LNCAP (cell line): ENCODE measurements around the gene ACAP2.

Experiments used
- TF ChIP-seq, protein P1 (sequence below): fragments of 450-650 bp; IDR thresholded peaks from 2 replicates; pipeline ENCODE4 v1.5.1; 2017; ENCODE audit warnings: mild to moderate bottlenecking

ACAP2 gene

DNA sequence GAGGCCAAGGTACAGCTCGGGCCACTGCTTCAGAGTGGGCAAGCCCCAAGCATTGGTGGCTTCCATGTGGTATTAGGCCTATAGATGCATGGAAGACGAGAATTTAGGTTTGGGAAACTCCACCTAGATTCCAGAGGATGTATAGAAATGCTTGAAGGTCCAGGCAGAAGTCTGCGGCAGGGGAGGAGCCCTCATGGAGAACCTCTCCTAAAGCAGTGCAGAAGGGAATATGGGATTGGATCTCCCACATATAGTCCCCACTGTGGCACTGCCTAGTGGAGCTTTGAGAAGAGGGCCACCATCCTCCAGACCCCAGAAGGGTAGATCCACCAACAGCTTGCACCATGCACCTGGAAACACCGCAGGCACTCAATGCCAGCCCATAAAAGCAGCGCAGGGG is 123.8 kb downstream of the ACAP2 start:
- TF ChIP-seq, protein P1, sequence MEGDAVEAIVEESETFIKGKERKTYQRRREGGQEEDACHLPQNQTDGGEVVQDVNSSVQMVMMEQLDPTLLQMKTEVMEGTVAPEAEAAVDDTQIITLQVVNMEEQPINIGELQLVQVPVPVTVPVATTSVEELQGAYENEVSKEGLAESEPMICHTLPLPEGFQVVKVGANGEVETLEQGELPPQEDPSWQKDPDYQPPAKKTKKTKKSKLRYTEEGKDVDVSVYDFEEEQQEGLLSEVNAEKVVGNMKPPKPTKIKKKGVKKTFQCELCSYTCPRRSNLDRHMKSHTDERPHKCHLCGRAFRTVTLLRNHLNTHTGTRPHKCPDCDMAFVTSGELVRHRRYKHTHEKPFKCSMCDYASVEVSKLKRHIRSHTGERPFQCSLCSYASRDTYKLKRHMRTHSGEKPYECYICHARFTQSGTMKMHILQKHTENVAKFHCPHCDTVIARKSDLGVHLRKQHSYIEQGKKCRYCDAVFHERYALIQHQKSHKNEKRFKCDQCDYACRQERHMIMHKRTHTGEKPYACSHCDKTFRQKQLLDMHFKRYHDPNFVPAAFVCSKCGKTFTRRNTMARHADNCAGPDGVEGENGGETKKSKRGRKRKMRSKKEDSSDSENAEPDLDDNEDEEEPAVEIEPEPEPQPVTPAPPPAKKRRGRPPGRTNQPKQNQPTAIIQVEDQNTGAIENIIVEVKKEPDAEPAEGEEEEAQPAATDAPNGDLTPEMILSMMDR: no peak

DNA sequence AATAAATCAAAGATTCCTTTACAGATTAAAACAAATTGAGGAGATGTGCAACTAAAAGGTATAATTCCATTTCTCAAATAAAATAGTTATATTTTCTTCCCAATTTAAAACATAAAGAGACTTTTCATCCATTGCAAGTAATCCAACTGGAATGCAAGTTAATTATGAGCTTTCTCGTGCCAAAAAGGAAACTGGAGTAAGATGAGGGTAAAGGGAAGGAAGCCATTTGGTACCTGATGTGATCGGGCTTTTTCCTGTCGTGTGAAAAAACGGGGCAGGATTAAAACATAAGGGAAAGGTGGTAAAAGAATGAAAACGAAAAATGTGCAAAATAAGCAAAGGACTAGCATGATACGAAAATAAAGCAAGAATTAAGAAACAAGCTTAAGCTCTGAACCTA is 130.1 kb downstream of the ACAP2 start:
- TF ChIP-seq, protein P1: no peak

GRCh38 chr3:195307711-195308110 is 135.1 kb downstream of the ACAP2 start:
- TF ChIP-seq, protein P1: no peak

GRCh38 chr3:195306369-195306768 is 136.5 kb downstream of the ACAP2 start:
- TF ChIP-seq, protein P1: no peak

DNA sequence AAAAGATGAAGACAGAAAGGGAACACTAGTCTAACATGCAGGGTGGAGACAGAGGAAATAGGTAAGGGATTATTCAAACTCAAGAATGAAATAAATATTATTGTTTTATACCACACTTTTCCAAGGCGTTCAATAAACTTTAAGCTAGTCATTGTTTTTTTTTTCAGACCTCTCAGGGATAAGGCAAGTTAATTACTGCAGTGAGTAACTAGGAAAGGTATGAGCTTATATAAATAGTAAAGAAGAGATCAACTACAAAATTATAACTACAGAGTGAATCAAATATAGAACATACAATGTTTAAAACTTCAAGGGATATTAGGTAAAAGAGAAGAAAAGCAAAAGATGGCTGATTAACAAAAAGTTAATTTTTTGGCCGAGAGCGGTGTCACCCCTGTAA is 140.4 kb downstream of the ACAP2 start:
- TF ChIP-seq, protein P1: no peak

- TF ChIP-seq, protein P1: no peak
Observed at GRCh38 chr3:195297446-195297845, 145.4 kb downstream of the ACAP2 start.

DNA sequence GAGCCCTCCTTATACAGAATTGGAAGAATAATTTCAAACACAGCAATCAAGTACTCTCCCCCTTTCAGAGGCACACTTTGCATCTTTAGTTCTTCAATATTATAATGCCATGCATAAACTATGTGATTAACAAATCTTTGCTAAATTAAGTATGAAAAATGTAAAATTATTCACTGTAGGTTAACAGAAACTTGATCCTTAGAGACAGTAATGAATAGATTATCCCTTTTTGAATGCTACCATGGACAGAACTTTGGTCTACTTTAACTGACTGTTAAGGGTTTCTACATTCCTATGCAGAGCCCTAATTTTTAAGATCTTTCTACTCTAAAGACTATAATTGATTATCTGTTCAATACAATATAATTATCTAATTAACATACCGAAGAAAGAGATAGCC is 146.2 kb downstream of the ACAP2 start:
- TF ChIP-seq, protein P1: no peak

DNA sequence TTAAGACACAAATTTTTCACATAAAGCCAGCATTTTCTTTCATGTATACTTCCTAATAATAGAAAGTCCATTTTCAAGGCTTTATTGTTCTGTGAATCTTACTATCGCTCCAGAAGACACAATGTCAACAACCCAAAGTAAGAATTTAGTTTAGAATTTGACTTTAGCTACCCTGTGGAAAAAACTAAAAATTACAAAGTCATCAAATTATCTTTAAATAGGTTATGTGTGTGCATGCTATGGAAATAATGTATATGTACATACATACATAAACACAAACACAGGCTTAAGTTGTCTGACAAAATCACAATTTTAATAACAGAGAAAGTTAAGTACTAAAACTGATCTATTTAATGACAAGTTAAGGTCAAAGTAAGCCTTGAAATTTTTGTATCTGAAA is 151.7 kb downstream of the ACAP2 start:
- TF ChIP-seq, protein P1: no peak
